Spinal cord (tissue), 10 donors: ENCODE results near the gene CWC27. TPM values are rescaled to one million over a fixed set of nuclear protein-coding genes. Genes with fewer than 3 reads are reported as not detected.
A peak's percentile ranks its signal among the peaks of the same experiment; 100 is the strongest.

Experiments used
- DNase-seq, 6 donors: peaks; one replicate each; pipeline versions ENCODE4 v3.0.0 to v3.0.0-alpha.2; 2013 to 2015; ENCODE audit warnings: low spot score in 6 of 6, low read depth in 4 of 6
- H3K27ac ChIP-seq: one replicate; pipeline ENCODE4 v1.5.1; 2013; ENCODE audit warnings: low read depth, low read length, control low read depth
- H3K27me3 ChIP-seq: one replicate; pipeline ENCODE4 v1.6.1; 2013; ENCODE audit warnings: low read length; ENCODE audit not compliant: control insufficient read depth, insufficient read depth
- H3K36me3 ChIP-seq: one replicate; pipeline ENCODE4 v1.6.1; 2013; ENCODE audit warnings: low read length; ENCODE audit not compliant: control insufficient read depth, insufficient read depth
- H3K4me1 ChIP-seq: one replicate; pipeline ENCODE4 v1.6.1; 2013; ENCODE audit warnings: low read length; ENCODE audit not compliant: control insufficient read depth, insufficient read depth
- H3K4me3 ChIP-seq: one replicate; pipeline ENCODE4 v1.5.1; 2013; ENCODE audit warnings: low read depth, low read length, control low read depth
- H3K9me3 ChIP-seq: one replicate; pipeline ENCODE4 v1.6.1; 2013; ENCODE audit warnings: low read length; ENCODE audit not compliant: control insufficient read depth, insufficient read depth
- WGBS: methylation state at CpG from one replicate; pipeline ENCODE4 v1.1.5; 2013; ENCODE audit warnings: missing lambda C conversion rate; ENCODE audit not compliant: insufficient coverage; 5-methylcytosine and 5-hydroxymethylcytosine counted together
- long read RNA-seq, 4 donors: transcript quantifications; one replicate each; lab custom pipeline, GENCODE V29; 2026
- polyA plus RNA-seq, 2 donors: library from polyadenylated mRNA; unstranded; fragments of 120-200 nt; gene quantifications; one replicate each; pipeline ENCODE4 v1.2.1, GENCODE V29; 2013; ENCODE audit not compliant: insufficient read length in 2 of 2
- total RNA-seq, 2 donors: library from RNA; depleted of rRNA in 1 of 2; stranded (reverse); fragments of 120-200 nt in 1 of 2; fragments of >200 nt in 1 of 2; gene quantifications; one replicate each; pipeline versions ENCODE4 v1.2.3 to v1.2.4, GENCODE V29; 2013 to 2014
- donor health status: healthy.

Gene CWC27, protein sequence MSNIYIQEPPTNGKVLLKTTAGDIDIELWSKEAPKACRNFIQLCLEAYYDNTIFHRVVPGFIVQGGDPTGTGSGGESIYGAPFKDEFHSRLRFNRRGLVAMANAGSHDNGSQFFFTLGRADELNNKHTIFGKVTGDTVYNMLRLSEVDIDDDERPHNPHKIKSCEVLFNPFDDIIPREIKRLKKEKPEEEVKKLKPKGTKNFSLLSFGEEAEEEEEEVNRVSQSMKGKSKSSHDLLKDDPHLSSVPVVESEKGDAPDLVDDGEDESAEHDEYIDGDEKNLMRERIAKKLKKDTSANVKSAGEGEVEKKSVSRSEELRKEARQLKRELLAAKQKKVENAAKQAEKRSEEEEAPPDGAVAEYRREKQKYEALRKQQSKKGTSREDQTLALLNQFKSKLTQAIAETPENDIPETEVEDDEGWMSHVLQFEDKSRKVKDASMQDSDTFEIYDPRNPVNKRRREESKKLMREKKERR
- 10 to 100 TPM; 18.5 to 20.7 TPM for total RNA-seq
- polyA plus RNA-seq = 10 to 100 TPM; 23.4 to 30.3 TPM
- long read RNA-seq, donor 1, partial matches to known transcripts = 5 of 9 reads
- long read RNA-seq, donor 1, other reads (novel, unspliced or antisense) = 0 of 9 reads
- long read RNA-seq, donor 2 = 0 reads
- long read RNA-seq, donor 3, partial matches to known transcripts = 0 of 2 reads
- long read RNA-seq, donor 3, other reads (novel, unspliced or antisense) = 0 of 2 reads
- long read RNA-seq, donor 4, partial matches to known transcripts = 7 of 10 reads
- long read RNA-seq, donor 4, other reads (novel, unspliced or antisense) = 0 of 10 reads

GRCh38 chr5:64768358-64769312 lies at the start of gene CWC27, which contains the start of gene SREK1IP1:
CWC27 (plus strand) TSS chr5:64768930; CDS start chr5:64769147, 217 bp downstream.
SREK1IP1 (minus strand) TSS chr5:64768691; CDS start chr5:64768517, 174 bp downstream.
- DNase-seq = peak; percentile 80 to 97 (median 90)
- Histone ChIP-seq H3K27me3 (no peaks in the 10 kb centered on the region), H3K27ac (peak within 1 kb of the TSS; percentile 80), H3K4me1 (peaks cover 3% of the 10 kb centered on the region), H3K36me3 (no peaks in the 10 kb centered on the region), H3K4me3 (peak within 1 kb of the TSS; percentile 97), H3K9me3 (no peaks in the 10 kb centered on the region)
- WGBS = 1% methylated on average over 38 of the region's 48 CpGs

DNA sequence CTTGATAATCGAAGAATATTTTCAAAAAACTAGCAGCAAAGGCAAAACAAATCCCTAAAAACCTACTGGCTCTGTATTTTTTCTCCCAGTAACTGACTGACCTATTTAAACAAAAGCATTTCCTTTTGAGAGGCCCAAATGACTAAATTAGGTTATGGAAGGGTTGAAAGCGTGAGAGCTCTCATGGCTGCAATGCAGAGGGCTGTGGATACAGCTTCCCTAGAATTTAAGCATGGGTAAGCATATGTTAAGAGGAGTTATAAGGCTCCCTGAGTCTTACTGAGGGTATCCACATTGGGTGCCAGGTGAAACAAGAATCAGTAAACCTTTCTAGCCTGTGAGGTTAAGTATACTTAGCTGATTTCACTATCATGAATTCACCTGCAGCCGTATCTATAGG lies 46.1 kb upstream of the CWC27 start:
- DNase-seq = no peak
- no peaks in the 10 kb centered on the region for H3K27me3 ChIP-seq
- no peaks in the 10 kb centered on the region for H3K4me1 ChIP-seq
- no peaks in the 10 kb centered on the region for H3K9me3 ChIP-seq
- H3K4me3 ChIP-seq = no peak overlapping the region
- WGBS = 75% methylated on average over 1 of the region's 3 CpGs
- H3K36me3 ChIP-seq = no peaks in the 10 kb centered on the region
- no peak overlapping the region for H3K27ac ChIP-seq

DNA sequence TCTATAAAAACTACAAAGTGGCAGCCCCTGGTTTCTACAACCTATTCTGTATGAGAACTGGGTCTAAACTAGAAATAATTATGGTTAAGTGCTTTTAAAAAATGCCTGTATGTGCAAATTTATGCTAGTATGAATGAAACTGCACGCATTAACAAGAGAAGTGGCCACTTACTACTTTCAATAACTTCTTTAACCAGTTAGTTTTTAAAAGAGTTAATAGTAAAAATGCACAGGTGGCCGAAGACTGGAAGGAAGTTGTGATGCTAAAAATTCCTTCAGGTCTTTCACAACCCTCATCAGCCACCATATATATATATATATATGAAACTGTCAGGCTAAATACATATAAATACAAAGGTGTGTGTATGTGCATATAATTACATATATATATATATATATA lies 41.6 kb upstream of the CWC27 start:
- Histone ChIP-seq H3K4me3 (no peak overlapping the region), H3K4me1 (no peaks in the 10 kb centered on the region), H3K36me3 (no peaks in the 10 kb centered on the region), H3K27ac (no peak overlapping the region), H3K9me3 (no peaks in the 10 kb centered on the region), H3K27me3 (no peaks in the 10 kb centered on the region)
- DNase-seq = no peak
- WGBS = no CpG with 5 or more reads among the region's 2 CpGs

DNA sequence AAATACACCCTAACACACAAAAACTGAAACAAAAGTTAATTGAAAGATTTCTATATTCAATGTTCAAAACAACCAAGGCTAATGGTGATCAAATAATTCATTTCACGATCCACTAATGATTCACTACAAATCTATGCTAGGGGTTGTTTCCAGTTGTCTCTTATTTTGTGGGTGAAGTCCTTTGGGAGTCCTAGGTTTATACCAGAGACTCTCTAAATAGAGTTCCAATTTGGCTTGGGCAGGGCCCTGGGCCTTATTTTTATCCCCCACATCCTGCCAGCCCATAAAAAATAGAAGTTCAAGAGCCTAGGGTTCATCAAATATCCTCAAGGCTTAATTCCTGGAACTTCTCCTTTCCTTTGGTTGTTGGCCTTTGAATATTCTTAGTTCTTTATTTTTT lies 26.3 kb upstream of the CWC27 start:
- Histone ChIP-seq H3K4me1 (no peaks in the 10 kb centered on the region), H3K27ac (no peak overlapping the region), H3K36me3 (peaks cover under 1% of the 10 kb centered on the region), H3K27me3 (no peaks in the 10 kb centered on the region), H3K4me3 (no peak overlapping the region), H3K9me3 (no peaks in the 10 kb centered on the region)
- no peak for DNase-seq
- WGBS = no CpG with 5 or more reads among the region's 1 CpG

DNA sequence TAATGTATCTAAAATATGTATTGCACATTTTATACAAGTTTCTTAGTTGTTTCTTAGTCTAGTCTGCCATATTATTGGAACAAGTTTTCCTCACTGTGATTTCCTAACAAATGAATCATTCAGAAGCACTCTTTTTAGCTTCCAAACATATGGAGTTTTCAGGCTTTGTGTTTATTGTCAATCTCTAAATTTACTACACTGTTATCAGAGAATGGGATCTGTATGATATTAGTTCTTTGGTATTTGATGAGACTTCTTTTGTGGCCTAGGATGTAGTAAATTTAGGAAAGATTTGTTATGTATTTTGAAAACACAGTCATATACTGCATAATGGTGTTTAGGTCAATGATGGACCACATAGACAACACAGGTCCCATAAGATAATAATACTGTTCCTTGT lies 25.9 kb upstream of the CWC27 start:
- H3K36me3 ChIP-seq = peaks cover 4% of the 10 kb centered on the region
- no peak overlapping the region for H3K4me3 ChIP-seq
- H3K27ac ChIP-seq = no peak overlapping the region
- H3K9me3 ChIP-seq = no peaks in the 10 kb centered on the region
- H3K27me3 ChIP-seq = no peaks in the 10 kb centered on the region
- no peak for DNase-seq
- H3K4me1 ChIP-seq = no peaks in the 10 kb centered on the region

GRCh38 chr5:64744914-64745313 lies 23.8 kb upstream of the CWC27 start:
- Histone ChIP-seq H3K36me3 (peaks cover 4% of the 10 kb centered on the region), H3K27ac (no peak overlapping the region), H3K9me3 (no peaks in the 10 kb centered on the region), H3K4me1 (no peaks in the 10 kb centered on the region), H3K4me3 (no peak overlapping the region), H3K27me3 (no peaks in the 10 kb centered on the region)
- DNase-seq = no peak
- 100% methylated on average over 1 of the region's 1 CpG for WGBS

GRCh38 chr5:64746446-64746845 lies 22.3 kb upstream of the CWC27 start:
- Histone ChIP-seq H3K4me1 (no peaks in the 10 kb centered on the region), H3K27me3 (no peaks in the 10 kb centered on the region), H3K4me3 (no peak overlapping the region), H3K9me3 (no peaks in the 10 kb centered on the region), H3K27ac (no peak overlapping the region), H3K36me3 (peaks cover 4% of the 10 kb centered on the region)
- WGBS = 100% methylated on average over 1 of the region's 1 CpG
- no peak for DNase-seq

DNA sequence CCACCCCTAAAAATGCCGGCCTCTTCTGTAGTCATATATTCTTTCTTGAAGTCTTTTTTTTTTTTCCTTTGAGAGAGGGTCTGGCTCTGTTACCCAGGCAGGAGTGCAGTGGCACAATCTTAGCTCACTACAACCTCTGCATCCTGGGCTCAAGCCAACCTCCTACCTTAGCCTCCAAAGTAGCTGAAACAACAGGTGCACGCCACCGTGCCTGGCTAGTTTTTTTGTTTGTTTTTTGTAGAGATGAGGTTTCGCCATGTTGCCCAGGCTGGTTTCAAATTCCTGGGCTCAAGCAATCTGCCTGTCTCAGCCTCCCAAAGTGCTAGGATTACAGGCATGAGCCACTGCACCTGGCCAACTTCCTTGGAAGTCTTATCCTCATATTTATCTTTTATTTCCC lies 19.3 kb upstream of the CWC27 start:
- Histone ChIP-seq H3K9me3 (no peaks in the 10 kb centered on the region), H3K27ac (no peak overlapping the region), H3K4me1 (no peaks in the 10 kb centered on the region), H3K36me3 (peaks cover 4% of the 10 kb centered on the region), H3K27me3 (no peaks in the 10 kb centered on the region), H3K4me3 (no peak overlapping the region)
- no CpG with 5 or more reads among the region's 4 CpGs for WGBS
- DNase-seq = no peak

GRCh38 chr5:64754066-64754465 lies 14.7 kb upstream of the CWC27 start:
- no peaks in the 10 kb centered on the region for H3K27me3 ChIP-seq
- no peak overlapping the region for H3K4me3 ChIP-seq
- WGBS = no CpG with 5 or more reads among the region's 2 CpGs
- no peak for DNase-seq
- no peak overlapping the region for H3K27ac ChIP-seq
- no peaks in the 10 kb centered on the region for H3K9me3 ChIP-seq
- no peaks in the 10 kb centered on the region for H3K36me3 ChIP-seq
- H3K4me1 ChIP-seq = no peaks in the 10 kb centered on the region
